8988T (cell line): ENCODE data around the gene NIF3L1.

Experiments used
- DNase-seq: peaks from one replicate; pipeline ENCODE4 v3.0.0; 2011

NIF3L1 gene, protein sequence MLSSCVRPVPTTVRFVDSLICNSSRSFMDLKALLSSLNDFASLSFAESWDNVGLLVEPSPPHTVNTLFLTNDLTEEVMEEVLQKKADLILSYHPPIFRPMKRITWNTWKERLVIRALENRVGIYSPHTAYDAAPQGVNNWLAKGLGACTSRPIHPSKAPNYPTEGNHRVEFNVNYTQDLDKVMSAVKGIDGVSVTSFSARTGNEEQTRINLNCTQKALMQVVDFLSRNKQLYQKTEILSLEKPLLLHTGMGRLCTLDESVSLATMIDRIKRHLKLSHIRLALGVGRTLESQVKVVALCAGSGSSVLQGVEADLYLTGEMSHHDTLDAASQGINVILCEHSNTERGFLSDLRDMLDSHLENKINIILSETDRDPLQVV

GRCh38 chr2:200888704-200889625 lies at the start of gene NIF3L1, which contains the start of gene PPIL3:
Gene NIF3L1, plus strand, starts transcription at chr2:200889371. Its CDS starts 2,573 bp downstream, at chr2:200891944.
Gene PPIL3, minus strand, starts transcription at chr2:200889077. Its CDS starts 1,462 bp downstream, at chr2:200887615.
- DNase-seq = peak; percentile 37

DNA sequence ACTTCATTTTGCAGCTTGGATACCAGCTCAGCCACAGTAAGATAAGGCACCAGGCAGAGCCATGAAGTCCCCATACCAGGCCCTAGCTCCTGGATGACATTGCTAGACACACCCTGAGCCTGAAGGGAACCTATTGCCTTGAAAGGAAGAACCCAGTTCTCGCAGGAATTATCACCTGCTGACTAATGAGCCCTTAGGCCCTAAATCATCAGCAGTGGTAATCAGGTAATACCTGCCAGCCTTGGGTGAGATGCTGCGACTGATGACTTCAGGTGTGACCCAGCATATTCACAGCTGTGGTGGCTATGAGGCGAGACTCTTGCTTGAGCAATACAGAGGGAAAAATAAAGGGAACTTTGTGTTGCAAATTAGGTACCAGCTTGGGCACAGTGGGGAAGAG lies 49.7 kb upstream of the NIF3L1 start:
- DNase-seq = no peak

DNA sequence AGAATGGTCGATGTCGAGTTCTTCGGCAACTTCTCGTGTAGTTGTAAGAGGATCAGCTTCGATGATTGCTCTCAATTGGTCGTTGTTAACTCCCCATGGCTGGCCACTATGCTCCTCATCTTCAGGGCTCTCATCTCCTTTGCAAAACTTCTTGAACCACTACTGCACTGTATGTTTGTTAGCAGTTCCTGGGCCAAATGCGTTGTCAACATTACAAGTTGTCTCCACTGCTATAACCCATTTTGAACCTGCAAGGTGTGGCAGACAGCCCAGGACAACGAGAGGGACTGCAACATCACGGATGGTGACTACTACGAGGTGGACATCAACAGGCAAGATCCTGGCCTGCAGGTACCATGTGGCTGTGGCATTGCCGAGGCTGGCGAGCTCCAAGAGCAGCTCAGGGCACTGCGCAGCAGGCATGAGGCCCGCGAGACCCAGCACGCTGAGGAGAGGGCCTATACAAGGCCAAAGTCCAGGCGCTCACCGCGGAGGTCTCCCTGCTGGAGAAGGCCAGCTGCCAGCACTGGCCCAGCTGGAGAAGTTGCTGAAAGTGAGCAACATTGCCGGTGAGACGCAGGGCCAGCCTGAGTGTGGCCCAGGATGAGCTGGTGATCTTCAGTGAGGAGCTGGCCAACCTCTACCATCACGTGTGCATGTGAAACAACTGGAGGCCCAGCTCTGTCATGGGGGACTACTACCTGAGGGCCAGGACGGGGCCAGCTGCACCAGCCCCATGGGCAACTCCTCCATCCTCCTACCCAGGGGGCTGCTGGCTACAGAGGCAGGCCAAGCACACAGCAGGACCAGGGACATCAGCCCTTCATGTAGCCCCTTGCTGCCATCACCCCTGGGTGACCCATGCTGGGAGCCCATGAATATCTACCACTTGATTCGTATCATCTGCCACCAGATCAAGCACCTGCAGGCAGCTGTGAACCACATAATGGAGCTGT lies 44.9 kb upstream of the NIF3L1 start:
- no peak for DNase-seq

GRCh38 chr2:200845194-200845593 lies 44.0 kb upstream of the NIF3L1 start:
- DNase-seq = no peak

DNA sequence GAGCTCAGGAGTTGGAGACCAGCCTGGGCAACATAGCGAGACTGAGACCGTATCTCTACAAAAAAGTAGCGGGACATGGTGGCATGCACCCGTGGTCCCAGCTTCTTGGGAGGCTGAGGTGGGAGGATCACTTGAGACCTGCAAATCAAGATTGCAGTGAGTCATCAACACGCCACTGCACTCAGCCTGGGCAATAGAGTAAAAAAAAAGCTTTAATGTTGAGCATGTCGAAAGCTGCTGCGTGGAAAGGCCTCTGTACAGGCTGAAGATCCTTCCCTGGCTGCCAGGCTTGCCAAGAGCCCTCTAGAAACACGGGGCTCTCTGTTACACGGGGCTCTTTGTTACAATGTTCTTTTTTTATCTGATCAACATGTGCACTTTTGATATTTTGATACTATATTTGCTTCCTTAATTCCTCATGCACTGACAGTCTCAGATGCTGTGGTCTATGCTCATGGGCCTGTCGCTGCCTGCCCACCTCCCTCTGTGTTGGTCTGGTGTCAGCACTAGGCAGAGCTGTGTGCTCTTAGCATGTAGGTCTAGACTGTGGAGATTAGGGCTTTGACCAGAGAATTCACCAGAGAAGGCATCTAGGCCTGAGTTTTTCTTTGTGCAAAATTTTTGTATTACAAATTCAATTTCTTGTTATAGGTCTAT lies 43.4 kb upstream of the NIF3L1 start:
- DNase-seq = no peak

- DNase-seq = no peak
Observed at GRCh38 chr2:200847269-200847668, 41.9 kb upstream of the NIF3L1 start.

- DNase-seq = no peak
Observed at GRCh38 chr2:200847939-200848338, 41.2 kb upstream of the NIF3L1 start.

- DNase-seq = no peak
Observed at GRCh38 chr2:200850512-200851256, 38.5 kb upstream of the NIF3L1 start.

- no peak for DNase-seq
Observed at GRCh38 chr2:200851398-200852248, 37.5 kb upstream of the NIF3L1 start.

DNA sequence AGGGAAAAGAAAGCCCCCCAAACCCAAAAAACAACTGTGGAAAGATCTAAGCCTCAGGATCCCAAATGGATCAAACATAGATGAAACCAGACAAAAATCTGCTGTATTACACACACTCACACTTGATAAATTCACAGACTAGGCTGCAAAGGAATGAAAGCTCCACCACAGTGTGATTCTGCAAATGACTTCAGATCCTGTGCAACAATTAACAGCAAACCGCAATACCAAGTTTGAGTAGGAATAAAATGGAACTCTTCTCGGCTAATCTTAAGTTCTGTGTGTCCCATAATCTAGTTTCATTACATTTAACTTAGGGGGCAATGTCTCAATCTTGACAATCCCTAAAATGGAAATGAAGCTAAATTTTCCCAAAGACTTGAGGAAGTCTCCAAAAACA lies 36.6 kb upstream of the NIF3L1 start:
- DNase-seq = no peak

DNA sequence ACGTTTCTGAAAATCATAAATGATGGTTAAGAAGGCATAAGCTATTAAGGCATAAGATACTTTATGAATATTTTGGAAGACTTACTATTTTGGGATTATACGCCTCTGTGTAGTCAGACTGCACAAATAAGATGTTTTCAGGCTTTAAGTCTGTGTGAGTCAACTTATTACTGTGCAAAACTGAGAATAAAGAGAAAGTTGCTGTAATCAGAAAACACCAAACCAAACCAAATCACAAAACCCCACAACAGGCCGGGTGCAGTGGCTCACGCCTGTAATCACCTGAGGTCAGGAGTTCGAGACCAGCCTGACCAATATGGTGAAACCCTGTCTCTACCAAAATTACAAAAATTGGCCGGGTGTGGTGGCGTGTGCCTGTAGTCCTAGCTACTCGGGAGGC lies 32.4 kb upstream of the NIF3L1 start:
- no peak for DNase-seq

- DNase-seq = no peak
Observed at GRCh38 chr2:200860092-200860795, 28.9 kb upstream of the NIF3L1 start.

- no peak for DNase-seq
Observed at GRCh38 chr2:200861617-200862155, 27.5 kb upstream of the NIF3L1 start.

DNA sequence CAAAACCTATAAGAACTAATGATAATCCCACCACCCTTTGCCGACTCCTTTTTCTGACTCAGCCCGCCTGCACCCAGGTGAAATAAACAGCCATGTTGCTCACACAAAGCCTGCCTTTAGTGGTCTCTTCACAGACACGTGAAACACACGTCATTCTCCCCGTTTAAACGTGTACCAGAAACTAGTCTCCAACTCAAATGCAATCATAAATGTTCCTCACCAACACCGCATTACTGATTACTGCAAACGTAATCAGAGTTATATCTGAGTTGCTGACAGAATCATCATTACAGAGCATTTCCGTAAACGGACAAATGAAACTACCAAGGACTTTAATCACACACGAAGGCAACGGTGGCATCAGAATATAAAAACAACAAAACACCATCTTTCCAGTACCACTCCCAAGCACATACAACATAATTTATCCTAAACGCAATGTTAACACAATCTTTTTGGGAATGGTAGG lies 26.6 kb upstream of the NIF3L1 start:
- no peak for DNase-seq

GRCh38 chr2:200863782-200864175 lies 25.4 kb upstream of the NIF3L1 start:
- no peak for DNase-seq

- peak; percentile 77 for DNase-seq
Observed at GRCh38 chr2:200864176-200865034, 24.8 kb upstream of the NIF3L1 start, which contains the start of gene CLK1. Gene CLK1, minus strand, starts transcription at chr2:200864658. Its CDS starts 2,796 bp downstream, at chr2:200861862.

- no peak for DNase-seq
Observed at GRCh38 chr2:200869014-200869413, 20.2 kb upstream of the NIF3L1 start.

GRCh38 chr2:200871151-200871550 lies 18.0 kb upstream of the NIF3L1 start:
- no peak for DNase-seq
